WTC11 (cell line): Measurements from ENCODE around the gene KIAA1671. TPM values are rescaled to one million over a fixed set of nuclear protein-coding genes. Genes with fewer than 3 reads are reported as not detected.

Experiments used
- ATAC-seq: fragments of 200-7000 bp; cut with Tn5 transposase; 2 replicates; pipeline ENCODE4 v1.10.0; 2021; ENCODE audit warnings: mild to moderate bottlenecking, moderate library complexity
- CTCF ChIA-PET: fragments of 300-600 bp; sonication (Branson Sonifier 250); formaldehyde crosslinking; loops from one replicate; lab custom pipeline; 2021; ENCODE audit warnings: antibody characterized with exemption; lab: Charles Lee
- POLR2A ChIA-PET: fragments of 350-600 bp; sonication (Branson Sonifier 250); formaldehyde crosslinking; loops from one replicate; lab custom pipeline; 2021; ENCODE audit warnings: antibody characterized with exemption; lab: Charles Lee
- DNase-seq: peaks from one replicate; pipeline ENCODE4 v3.0.0; 2021; ENCODE audit warnings: low spot score
- H3K27ac Mint-ChIP-seq: 2 replicates; pipeline ENCODE4 v1.8.0; 2021; ENCODE audit warnings: mixed read lengths
- H3K27me3 Mint-ChIP-seq: 2 replicates; pipeline ENCODE4 v1.8.0; 2021; ENCODE audit warnings: low read depth, mild to moderate bottlenecking, moderate library complexity, mixed read lengths
- H3K36me3 Mint-ChIP-seq: 2 replicates; pipeline ENCODE4 v1.8.0; 2021; ENCODE audit warnings: mixed read lengths
- H3K4me1 Mint-ChIP-seq: 2 replicates; pipeline ENCODE4 v1.8.0; 2022; ENCODE audit warnings: mixed read lengths
- H3K4me3 Mint-ChIP-seq: 2 replicates; pipeline ENCODE4 v1.8.0; 2021; ENCODE audit warnings: mild to moderate bottlenecking, moderate library complexity, mixed read lengths
- H3K9me3 Mint-ChIP-seq: 2 replicates; pipeline ENCODE4 v1.8.0; 2021; ENCODE audit warnings: mixed read lengths
- ATF2 ChIP-seq: sonication (generic); formaldehyde crosslinking; IDR thresholded peaks from 2 replicates; pipeline ENCODE4 v1.8.1; 2022; ENCODE audit warnings: low read depth, missing genetic modification reagents, borderline replicate concordance
- ATF6 ChIP-seq: sonication (generic); formaldehyde crosslinking; IDR thresholded peaks from 2 replicates; pipeline ENCODE4 v1.8.1; 2023; ENCODE audit warnings: mild to moderate bottlenecking, missing genetic modification reagents
- E2F1 ChIP-seq: sonication (generic); formaldehyde crosslinking; IDR thresholded peaks from 2 replicates; pipeline ENCODE4 v1.8.0; 2022; ENCODE audit warnings: mild to moderate bottlenecking, missing genetic modification reagents
- EMX1 ChIP-seq: fragments of 250-450 bp; sonication (Bioruptor Pico); IDR thresholded peaks from 2 replicates; pipeline ENCODE4 v1.8.0; 2021; ENCODE audit warnings: mild to moderate bottlenecking
- ERG ChIP-seq: fragments of 250-450 bp; sonication (Bioruptor Pico); IDR thresholded peaks from 2 replicates; pipeline ENCODE4 v1.8.0; 2021; ENCODE audit warnings: mild to moderate bottlenecking
- FOXP4 ChIP-seq: sonication (generic); formaldehyde crosslinking; IDR thresholded peaks from 2 replicates; pipeline ENCODE4 v1.8.0; 2022; ENCODE audit warnings: mild to moderate bottlenecking, missing genetic modification reagents
- JUN ChIP-seq: sonication (generic); formaldehyde crosslinking; IDR thresholded peaks from 2 replicates; pipeline ENCODE4 v1.8.0; 2023; ENCODE audit warnings: mild to moderate bottlenecking, missing genetic modification reagents
- MYBL2 ChIP-seq: sonication (generic); formaldehyde crosslinking; IDR thresholded peaks from 2 replicates; pipeline ENCODE4 v1.8.1; 2023; ENCODE audit warnings: mild to moderate bottlenecking, moderate library complexity, missing genetic modification reagents
- OVOL2 ChIP-seq: fragments of 250-450 bp; sonication (Bioruptor Pico); IDR thresholded peaks from 2 replicates; pipeline ENCODE4 v1.9.0; 2021; ENCODE audit warnings: mild to moderate bottlenecking, borderline replicate concordance
- SP1 ChIP-seq: sonication (generic); formaldehyde crosslinking; conservative IDR thresholded peaks from 2 replicates; pipeline ENCODE4 v1.8.1; 2022; ENCODE audit warnings: missing genetic modification reagents
- STAT6 ChIP-seq: sonication (generic); formaldehyde crosslinking; conservative IDR thresholded peaks from 2 replicates; pipeline ENCODE4 v1.8.1; 2023; ENCODE audit warnings: mild to moderate bottlenecking, low read depth, missing genetic modification reagents, moderate library complexity
- TCF7 ChIP-seq: sonication (generic); formaldehyde crosslinking; IDR thresholded peaks from 2 replicates; pipeline ENCODE4 v1.8.0; 2022; ENCODE audit warnings: mild to moderate bottlenecking, low read depth, missing genetic modification reagents, moderate library complexity
- TP53 ChIP-seq: sonication (generic); formaldehyde crosslinking; IDR thresholded peaks from 2 replicates; pipeline ENCODE4 v1.8.1; 2023; ENCODE audit warnings: mild to moderate bottlenecking, missing genetic modification reagents
- ZNF263 ChIP-seq: sonication (generic); formaldehyde crosslinking; IDR thresholded peaks from 2 replicates; pipeline ENCODE4 v1.8.1; 2022; ENCODE audit warnings: low read depth, mild to moderate bottlenecking, moderate library complexity, missing genetic modification reagents
- ZNF416 ChIP-seq: fragments of 250-450 bp; sonication (Bioruptor Pico); IDR thresholded peaks from 2 replicates; pipeline ENCODE4 v1.9.0; 2021; ENCODE audit warnings: mild to moderate bottlenecking, inconsistent platforms
- ZNF425 ChIP-seq: fragments of 250-450 bp; sonication (Bioruptor Pico); conservative IDR thresholded peaks from 2 replicates; pipeline ENCODE4 v1.9.0; 2021; ENCODE audit warnings: mild to moderate bottlenecking
- ZNF512 ChIP-seq: sonication (generic); formaldehyde crosslinking; IDR thresholded peaks from 2 replicates; pipeline ENCODE4 v1.8.1; 2022; ENCODE audit warnings: missing genetic modification reagents, borderline replicate concordance
- ZNF532 ChIP-seq: fragments of 250-450 bp; sonication (Bioruptor Pico); IDR thresholded peaks from 2 replicates; pipeline ENCODE4 v1.9.0; 2021; ENCODE audit warnings: mild to moderate bottlenecking, borderline replicate concordance
- total RNA-seq: library from RNA; stranded (reverse); gene quantifications from 3 replicates; pipeline ENCODE4 v1.2.3, GENCODE V29; 2021

Gene KIAA1671
- total RNA-seq, 1 experiment from 2014 or later: 26.0 TPM

GRCh38 chr22:25038239-25038638 lies 85.7 kb downstream of the KIAA1671 start:
- no peak for ATAC-seq
- Mint-ChIP-seq H3K36me3 (peaks cover 28% of the 10 kb centered on the region), H3K4me1 (no peaks in the 10 kb centered on the region), H3K27me3 (no peaks in the 10 kb centered on the region), H3K4me3 (no peak overlapping the region), H3K9me3 (no peaks in the 10 kb centered on the region), H3K27ac (no peak overlapping the region)
- ChIA-PET POLR2A (no interaction called here), CTCF (interaction anchor here (1.7 kb wide), 1 partner anchor 11 kb away, joined by 6 read pairs; no protein-coding TSS in a partner anchor)
- DNase-seq: no peak
- no peak for TF ChIP-seq ATF2 (CRISPR knock-in tag)
- TF ChIP-seq ERG (CRISPR knock-in tag): no peak
- no peak for TF ChIP-seq ZNF512 (CRISPR knock-in tag)
- TF ChIP-seq ZNF416 (CRISPR knock-in tag): no peak
- no peak for TF ChIP-seq SP1 (CRISPR knock-in tag)
- no peak for TF ChIP-seq OVOL2
- TF ChIP-seq TCF7 (CRISPR knock-in tag): no peak
- TF ChIP-seq ATF6 (CRISPR knock-in tag): no peak
- no peak for TF ChIP-seq ZNF532 (CRISPR knock-in tag)
- no peak for TF ChIP-seq JUN (CRISPR knock-in tag)
- no peak for TF ChIP-seq FOXP4 (CRISPR knock-in tag)
- TF ChIP-seq EMX1 (CRISPR knock-in tag): no peak
- TF ChIP-seq E2F1: no peak
- TF ChIP-seq ZNF425 (CRISPR knock-in tag): no peak
- no peak for TF ChIP-seq ZNF263 (CRISPR knock-in tag)
- no peak for TF ChIP-seq STAT6
- TF ChIP-seq MYBL2 (CRISPR knock-in tag): no peak
- TF ChIP-seq TP53 (CRISPR knock-in tag): no peak
